Astrocyte of the spinal cord (primary cell): Measurements from ENCODE around the gene MTNR1B.

ENCODE experiments used
- DNase-seq: peaks from one replicate; pipeline ENCODE4 v3.0.0; 2011; ENCODE audit warnings: low read depth, low spot score
- H3K4me3 ChIP-seq: 2 replicates; pipeline ENCODE4 v1.5.1; 2011; ENCODE audit warnings: low read depth, mild to moderate bottlenecking, low read length, moderate library complexity
- CTCF ChIP-seq: IDR thresholded peaks from 2 replicates; pipeline ENCODE4 v1.5.1; 2012; ENCODE audit warnings: low read depth, mild to moderate bottlenecking, low read length, inconsistent platforms
- in situ Hi-C: cut with HindIII; loops from 2 replicates; pipeline ENCODE4 v1.10.0; 2017; ENCODE audit warnings: low sequenced_read_pairs

The MTNR1B gene

GRCh38 chr11:93025558-93026255, 56.3 kb downstream of the MTNR1B start:
- TF ChIP-seq CTCF = no peak
- in situ Hi-C loops = no loop called here

GRCh38 chr11:93028960-93029522, 59.6 kb downstream of the MTNR1B start:
- peak; percentile 22 for DNase-seq
- TF ChIP-seq CTCF = no peak
- in situ Hi-C loops = no loop called here
- no peak overlapping the region for H3K4me3 ChIP-seq

More at GRCh38 chr11:93025558-93026255, 56.3 kb downstream of the MTNR1B start:
- H3K4me3 ChIP-seq = no peak overlapping the region
- no peak for DNase-seq

- peak; percentile 95 for DNase-seq
- no peak overlapping the region for H3K4me3 ChIP-seq
- no peak for TF ChIP-seq CTCF
- in situ Hi-C loops = no loop called here
Observed at GRCh38 chr11:93031386-93031785, 61.9 kb downstream of the MTNR1B start.
